ENCODE data around the gene BCL2L1.

DNA sequence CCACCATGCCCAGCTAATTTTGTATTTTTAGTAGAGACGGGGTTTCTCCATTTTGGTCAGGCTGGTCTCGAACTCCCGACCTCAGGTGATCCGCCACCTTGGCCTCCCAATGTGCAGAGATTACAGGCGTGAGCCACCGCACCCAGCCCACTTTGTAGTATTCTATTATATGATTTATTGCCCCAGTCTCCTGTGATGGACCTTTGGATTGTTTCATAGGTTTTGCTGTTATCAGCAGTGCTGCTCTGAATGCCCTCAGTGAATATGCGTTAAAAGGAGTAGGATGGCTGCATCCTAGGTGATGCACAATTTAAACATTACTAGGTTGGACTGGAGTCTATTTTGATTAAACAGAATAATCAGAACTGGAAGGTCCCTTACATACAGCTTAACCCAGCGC lies 107.3 kb downstream of the BCL2L1 start:
- TF ChIP-seq, protein P1, sequence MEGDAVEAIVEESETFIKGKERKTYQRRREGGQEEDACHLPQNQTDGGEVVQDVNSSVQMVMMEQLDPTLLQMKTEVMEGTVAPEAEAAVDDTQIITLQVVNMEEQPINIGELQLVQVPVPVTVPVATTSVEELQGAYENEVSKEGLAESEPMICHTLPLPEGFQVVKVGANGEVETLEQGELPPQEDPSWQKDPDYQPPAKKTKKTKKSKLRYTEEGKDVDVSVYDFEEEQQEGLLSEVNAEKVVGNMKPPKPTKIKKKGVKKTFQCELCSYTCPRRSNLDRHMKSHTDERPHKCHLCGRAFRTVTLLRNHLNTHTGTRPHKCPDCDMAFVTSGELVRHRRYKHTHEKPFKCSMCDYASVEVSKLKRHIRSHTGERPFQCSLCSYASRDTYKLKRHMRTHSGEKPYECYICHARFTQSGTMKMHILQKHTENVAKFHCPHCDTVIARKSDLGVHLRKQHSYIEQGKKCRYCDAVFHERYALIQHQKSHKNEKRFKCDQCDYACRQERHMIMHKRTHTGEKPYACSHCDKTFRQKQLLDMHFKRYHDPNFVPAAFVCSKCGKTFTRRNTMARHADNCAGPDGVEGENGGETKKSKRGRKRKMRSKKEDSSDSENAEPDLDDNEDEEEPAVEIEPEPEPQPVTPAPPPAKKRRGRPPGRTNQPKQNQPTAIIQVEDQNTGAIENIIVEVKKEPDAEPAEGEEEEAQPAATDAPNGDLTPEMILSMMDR (IDR thresholded peaks at IDR 0.05): no peak
- TF ChIP-seq CHD2 (IDR thresholded peaks at IDR 0.05; ENCODE audit: low read length, partially characterized antibody) (no peak), RFX5 (IDR thresholded peaks at IDR 0.05; ENCODE audit: low read length) (no peak), EZH2phosphoT487 (IDR thresholded peaks at IDR 0.05; ENCODE audit: borderline replicate concordance, low read depth) (no peak), MEF2A (IDR thresholded peaks at IDR 0.05; ENCODE audit: borderline replicate concordance, low read depth) (no peak), TCF12 (IDR thresholded peaks at IDR 0.05) (no peak), NRF1 (IDR thresholded peaks at IDR 0.05; ENCODE audit: low read depth, low read length) (no peak), POLR2AphosphoS5 (IDR thresholded peaks at IDR 0.05; ENCODE audit: low read depth, low read length) (no peak), ELF1 (IDR thresholded peaks at IDR 0.05) (no peak), YY1 (IDR thresholded peaks at IDR 0.05; ENCODE audit: low read depth) (no peak), SMC3 (IDR thresholded peaks at IDR 0.05; ENCODE audit: low read depth, low read length) (no peak)
- TF ChIP-seq, protein P2, sequence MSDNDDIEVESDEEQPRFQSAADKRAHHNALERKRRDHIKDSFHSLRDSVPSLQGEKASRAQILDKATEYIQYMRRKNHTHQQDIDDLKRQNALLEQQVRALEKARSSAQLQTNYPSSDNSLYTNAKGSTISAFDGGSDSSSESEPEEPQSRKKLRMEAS (IDR thresholded peaks at IDR 0.05; ENCODE audit: low read depth): no peak
- TF ChIP-seq, protein P3, sequence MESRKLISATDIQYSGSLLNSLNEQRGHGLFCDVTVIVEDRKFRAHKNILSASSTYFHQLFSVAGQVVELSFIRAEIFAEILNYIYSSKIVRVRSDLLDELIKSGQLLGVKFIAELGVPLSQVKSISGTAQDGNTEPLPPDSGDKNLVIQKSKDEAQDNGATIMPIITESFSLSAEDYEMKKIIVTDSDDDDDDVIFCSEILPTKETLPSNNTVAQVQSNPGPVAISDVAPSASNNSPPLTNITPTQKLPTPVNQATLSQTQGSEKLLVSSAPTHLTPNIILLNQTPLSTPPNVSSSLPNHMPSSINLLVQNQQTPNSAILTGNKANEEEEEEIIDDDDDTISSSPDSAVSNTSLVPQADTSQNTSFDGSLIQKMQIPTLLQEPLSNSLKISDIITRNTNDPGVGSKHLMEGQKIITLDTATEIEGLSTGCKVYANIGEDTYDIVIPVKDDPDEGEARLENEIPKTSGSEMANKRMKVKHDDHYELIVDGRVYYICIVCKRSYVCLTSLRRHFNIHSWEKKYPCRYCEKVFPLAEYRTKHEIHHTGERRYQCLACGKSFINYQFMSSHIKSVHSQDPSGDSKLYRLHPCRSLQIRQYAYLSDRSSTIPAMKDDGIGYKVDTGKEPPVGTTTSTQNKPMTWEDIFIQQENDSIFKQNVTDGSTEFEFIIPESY (IDR thresholded peaks at IDR 0.05; ENCODE audit: borderline replicate concordance, low read depth): no peak

Data from SK-N-SH (cell line).